ENCODE measurements around the gene SLC37A2.

The SLC37A2 gene

DNA sequence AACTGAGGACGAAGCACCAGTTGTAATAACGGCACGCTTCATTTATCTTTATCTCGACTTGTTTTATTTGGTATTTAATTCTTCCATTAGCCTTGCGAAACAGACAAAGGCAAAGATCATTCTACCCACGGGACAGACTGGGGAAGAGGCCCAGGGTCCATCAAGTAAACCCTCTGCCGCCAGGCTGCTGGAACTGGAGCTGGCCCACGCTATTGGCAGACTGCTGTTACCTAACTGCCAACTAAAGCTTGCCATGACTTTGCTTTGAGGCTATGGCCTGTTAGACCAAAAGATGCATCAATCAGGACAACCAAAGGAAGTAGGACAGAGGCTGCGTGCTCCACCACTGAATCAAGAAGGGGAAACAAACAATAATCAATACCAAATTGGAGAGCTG is 49.1 kb downstream of the SLC37A2 start:
- DNase-seq, result peak in 1 of 6 experiments; percentile 32

DNA sequence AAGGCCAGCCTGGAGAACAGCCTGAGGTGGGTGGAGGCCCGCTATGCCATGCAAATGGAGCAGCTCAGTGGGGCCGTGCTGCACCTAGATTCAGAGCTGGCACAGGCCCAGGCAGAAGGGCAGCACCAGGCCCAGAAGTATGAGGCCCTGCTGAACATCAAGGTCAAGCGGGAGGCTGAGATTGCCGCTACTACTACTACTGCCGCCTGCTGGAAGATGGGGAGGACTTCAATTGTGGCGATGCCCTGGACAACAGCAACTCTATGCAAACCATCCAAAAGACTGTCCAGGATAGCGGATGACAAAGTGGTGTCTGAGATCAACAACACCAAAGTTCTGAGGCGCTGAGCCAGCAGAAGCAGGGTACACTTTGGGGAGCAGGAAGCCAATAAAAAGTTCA is 51.4 kb downstream of the SLC37A2 start:
- no peak for DNase-seq

DNA sequence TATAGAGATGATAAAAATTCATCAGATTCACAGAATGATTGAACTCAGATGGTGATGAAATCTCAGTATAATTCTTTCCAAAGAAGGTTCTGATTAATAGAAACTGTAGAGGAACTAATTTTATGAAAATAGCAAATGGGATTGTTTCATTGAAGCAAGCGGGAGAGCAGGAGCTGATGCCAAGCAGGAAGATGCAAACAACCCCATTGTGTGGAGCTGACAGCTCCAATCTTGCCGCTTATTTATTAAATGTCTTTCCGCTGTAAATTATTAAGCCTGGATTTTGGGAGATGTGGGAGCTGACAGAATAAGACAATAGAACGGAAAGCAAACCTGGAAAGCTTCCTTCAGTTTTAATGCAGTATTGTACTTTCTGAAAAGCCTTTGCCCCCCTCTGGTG is 54.3 kb downstream of the SLC37A2 start:
- DNase-seq, result no peak

DNA sequence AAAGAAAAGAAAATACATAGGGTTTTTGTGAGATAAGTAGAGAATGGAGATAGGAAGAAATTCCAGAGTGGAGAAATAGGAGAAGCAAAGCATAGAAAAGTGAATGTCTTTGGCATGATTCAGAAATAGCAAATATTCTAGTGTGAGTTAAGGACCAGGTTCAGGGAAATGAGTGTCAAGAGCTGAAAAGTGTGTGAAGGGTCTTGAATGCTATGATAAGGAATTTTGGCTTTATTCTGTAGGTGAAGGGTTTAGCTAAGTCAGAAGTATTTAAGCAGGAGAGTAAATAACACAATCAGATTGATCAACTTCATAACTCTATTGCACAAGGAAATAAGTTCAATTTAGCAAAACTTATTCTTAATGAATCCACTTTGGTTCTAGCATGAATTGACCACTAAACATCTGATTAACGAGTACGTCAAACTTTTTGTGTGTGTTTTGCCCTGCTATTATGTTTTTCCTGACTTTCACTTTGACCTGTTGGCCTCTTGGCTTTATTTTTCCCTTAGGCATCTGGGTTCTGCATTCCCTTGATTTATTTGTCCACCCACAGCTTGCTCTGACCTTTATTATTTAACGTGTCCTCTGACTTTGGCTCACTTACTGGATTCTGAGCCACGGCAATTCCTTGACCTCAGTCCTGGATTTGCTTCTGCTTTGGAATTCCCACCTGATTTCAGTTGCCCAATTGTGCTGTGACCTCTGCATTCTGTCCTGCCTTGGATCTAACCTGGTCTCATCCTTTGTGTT is 60.3 kb downstream of the SLC37A2 start:
- no peak for DNase-seq

DNA sequence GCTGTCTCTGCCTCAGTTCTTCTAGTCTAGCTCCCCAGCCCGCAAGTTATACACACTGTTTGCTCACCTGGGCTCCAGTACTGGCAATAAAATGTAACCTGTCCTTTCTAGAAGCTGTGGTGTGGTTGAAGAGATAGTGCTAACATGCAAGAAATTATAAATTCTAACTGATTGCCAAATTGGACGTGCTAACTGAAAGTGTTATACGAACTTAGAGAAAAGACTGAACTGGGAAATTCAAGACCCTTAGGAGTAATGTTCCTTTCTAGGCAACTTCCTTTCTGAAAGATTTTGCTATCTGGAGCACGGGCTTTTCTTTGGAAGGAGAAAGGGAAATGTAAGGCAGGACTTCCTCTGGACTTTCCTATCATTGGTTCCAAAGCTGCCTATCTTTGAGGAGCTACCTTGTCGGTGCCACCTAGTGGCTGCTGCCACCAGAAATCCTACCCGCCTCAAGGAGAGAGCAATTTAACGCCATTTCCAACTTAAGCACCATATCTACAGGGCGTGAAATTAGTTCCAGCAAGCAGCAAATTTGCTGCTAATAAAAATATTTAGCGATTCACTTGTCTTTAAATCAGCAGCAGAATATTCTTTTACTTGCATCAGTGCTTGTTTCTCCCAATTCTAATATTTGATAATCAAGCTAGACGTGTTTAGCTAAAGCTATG is 61.0 kb downstream of the SLC37A2 start:
- DNase-seq, result peak in 4 of 6 experiments; percentile 3 to 15 (median 12)

DNA sequence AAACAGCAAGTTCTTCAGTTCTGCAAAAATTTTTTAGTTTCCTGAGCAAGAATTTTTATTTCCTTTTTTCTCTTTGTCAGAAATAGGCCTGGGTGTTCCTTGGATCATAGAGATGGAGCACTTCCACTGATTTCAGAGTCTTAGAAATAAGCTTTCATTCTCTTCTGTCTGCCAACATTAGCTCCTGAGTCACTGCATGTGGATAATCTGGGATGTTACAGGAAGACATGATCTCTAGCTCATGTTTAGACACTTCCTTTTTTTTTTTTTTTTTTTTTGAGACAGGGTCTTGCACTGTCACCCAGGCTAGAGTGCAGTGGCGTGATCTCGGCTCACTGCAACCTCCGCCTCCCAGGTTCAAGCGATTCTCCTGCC is 61.5 kb downstream of the SLC37A2 start:
- DNase-seq, result no peak

DNA sequence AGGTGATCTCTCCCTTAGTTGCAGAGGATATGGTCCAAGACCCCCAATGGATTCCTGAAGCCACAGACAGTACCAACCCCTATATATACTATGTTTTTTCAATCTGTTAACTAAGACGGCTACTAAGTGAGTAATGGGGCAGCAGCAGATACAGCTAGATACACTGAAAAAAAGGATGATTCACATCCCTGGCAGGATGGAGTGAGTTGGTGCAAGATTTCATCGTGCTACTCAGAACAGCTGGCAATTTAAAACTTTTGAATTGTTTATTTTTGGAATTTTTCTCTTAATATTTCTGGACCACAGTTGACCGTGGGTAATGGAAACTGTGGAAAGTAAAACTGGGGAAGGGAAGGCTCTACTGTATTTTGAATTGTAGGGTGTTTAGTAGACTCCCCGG is 65.3 kb downstream of the SLC37A2 start:
- no peak for DNase-seq

DNA sequence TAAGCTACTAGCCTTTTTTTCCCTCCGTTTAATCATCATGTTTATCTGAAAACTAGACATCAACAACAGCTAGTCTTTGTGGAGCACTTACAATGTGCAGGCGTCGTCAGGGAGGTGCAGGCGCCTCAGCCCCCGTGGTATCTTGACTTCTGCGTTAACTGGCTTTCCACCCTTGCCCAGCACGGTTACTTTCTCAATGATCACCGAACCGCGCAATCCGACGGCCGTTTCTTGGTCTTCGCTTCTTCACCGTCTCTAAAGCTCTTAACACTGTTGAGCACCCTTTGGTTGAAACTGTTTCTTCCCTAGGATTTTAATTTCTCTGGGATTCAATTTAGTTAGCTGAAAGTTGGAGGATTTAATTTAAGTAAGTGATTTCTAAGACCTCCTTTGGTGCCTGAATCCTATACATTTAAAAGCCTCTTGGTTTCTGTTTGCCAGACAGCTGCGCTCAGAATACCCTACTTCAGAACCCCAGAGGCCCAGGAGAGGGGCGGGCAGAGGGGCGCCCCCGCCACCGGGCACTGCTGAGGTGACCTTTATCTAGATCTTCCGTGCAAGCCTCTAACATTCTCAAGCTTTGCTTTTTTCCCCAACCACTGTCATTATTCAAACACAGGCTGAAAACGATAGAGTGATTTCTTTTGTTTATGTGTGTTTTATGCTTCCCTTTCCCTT is 66.3 kb downstream of the SLC37A2 start:
- DNase-seq, result no peak

DNA sequence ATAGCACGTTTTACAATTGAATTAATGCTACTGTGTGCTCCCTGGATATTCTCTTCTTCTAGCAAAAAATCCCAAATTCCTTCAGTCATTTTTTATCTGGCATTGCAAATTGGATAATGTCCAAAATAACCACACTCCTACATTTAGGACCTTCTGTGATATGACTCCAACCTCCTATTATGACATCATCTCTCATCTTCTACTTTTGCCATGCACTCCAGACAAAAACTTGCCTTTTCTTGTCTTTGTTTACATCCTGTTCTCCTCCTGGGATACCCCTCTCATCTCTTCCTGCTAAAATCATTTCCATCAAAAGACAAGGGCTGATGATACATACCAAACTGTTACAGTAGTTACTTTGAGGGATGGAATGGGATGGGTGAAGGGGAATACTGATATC is 69.0 kb downstream of the SLC37A2 start:
- DNase-seq, result no peak

DNA sequence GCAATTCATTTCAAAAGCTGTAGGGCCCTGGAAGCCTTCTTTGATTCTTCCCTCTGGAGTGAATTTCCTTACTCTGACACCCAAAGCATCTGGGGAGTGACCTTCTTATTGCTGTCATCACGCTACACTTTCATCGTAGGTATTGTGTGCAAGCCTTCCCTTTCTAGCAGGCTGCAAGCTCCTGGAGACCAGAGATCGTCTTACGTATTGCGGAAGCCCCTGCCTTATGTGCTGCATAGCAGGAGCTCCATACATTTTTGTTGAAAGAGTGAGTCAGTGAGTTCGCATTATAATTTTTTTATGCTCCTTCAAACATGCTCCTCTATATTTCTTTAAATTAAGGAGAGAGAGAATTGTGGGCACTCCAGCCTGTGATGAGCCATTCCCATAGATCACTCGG is 69.5 kb downstream of the SLC37A2 start:
- DNase-seq, result no peak

DNA sequence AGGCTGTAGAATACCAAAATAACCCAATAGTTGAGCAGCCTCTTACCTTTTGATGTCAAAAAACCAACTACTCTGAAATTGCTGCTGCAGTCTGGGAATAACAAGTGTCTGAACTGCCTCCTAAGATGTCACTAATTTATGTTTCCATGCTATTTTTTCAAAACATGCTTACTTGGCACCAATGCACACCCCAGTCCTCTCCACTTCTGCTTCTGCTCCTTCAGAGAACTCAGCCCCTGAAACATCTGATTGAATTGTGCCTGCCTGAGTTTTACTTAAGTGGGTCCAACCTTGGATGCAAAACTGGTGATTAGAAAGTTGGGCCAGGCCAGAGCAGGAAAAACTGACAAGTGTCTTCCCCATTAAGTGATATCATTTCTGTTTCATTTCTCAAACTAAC is 72.9 kb downstream of the SLC37A2 start:
- no peak for DNase-seq

DNA sequence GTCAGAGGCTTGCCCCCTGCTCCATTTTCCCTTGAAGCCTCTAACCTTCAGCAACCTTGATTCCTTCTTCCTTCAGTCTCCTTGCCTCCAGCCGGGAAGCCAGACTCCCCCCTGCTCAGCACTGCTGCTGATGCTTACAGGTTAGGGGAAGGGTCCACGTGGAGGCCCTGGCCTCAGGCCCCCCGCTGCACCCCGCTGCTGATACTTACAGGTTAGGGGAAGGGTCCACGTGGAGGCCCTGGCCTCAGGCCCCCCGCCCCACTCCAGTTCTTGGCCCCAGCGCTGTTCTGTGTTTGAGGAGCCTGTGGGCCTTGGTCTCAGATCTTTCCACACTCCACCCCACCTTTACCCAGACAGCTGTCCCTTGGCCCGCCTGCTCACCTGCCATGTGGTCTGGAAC is 75.9 kb downstream of the SLC37A2 start:
- DNase-seq, result no peak

DNA sequence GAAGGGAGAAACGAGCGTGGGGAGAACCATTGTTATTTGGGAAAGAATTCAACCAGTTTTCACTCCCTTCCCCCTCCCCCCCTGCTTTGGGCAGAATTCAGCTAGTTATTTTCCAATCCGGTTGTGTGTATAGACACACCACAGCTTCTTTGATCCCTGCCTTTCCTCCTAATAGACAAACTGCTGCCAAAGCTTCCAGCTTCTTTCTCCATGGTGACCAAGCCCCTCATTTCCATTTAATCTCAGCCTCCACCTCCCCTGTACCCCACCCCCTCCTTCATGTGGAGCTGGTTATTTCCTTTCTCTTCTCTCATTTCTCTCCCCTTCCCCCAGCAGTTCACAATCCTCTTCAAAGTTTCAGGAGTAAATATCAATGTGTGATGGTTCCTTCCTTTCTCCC is 76.7 kb downstream of the SLC37A2 start:
- DNase-seq, result no peak

Data from stimulated activated naive CD4-positive, alpha-beta T cell (primary cell).